NCI-H460 (cell line): ENCODE results near the gene SLCO1C1. TPM values are rescaled to one million over a fixed set of nuclear protein-coding genes. Genes with fewer than 3 reads are reported as not detected.
"Not testable (repeated sequence)": the region's sequence is repeated elsewhere in the genome, so short reads cannot be mapped to it uniquely, and the experiment has no call there.

Experiments used
- DNase-seq: peaks from one replicate; pipeline ENCODE4 v3.0.0-alpha.2; 2016; ENCODE audit warnings: low read depth; ENCODE audit errors: extremely low read depth
- total RNA-seq: library from RNA; depleted of rRNA; stranded (reverse); fragments of >200 nt; shearing (Covaris generic); gene quantifications from 2 replicates; pipeline ENCODE4 v1.2.3, GENCODE V29; 2014; rRNA removed

The SLCO1C1 gene
- total RNA-seq, 1 experiment from 2014 or later: 0.22 TPM

- DNase-seq: not testable (repeated sequence)
These were observed 88.7 kb downstream of the SLCO1C1 start for GRCh38 chr12:20783796-20784357.

- no peak for DNase-seq
These were observed 97.8 kb downstream of the SLCO1C1 start for GRCh38 chr12:20792971-20793370.

GRCh38 chr12:20798554-20798953 is 103.4 kb downstream of the SLCO1C1 start:
- peak; percentile 32 for DNase-seq

- no peak for DNase-seq
These were observed 105.0 kb downstream of the SLCO1C1 start for GRCh38 chr12:20800160-20800559.

GRCh38 chr12:20801035-20801434 is 105.9 kb downstream of the SLCO1C1 start:
- DNase-seq: no peak

Other genes starting within 250 kb of the SLCO1C1 start
- 0.12 TPM in 1 of 2 replicates, not detected in the other for gene SLCO1B3, start 115.4 kb downstream of the SLCO1C1 start, total RNA-seq